Activated B cell treated with CpG ODN at 0.5 μM for 24 hours (primary cell): ENCODE data around the gene NPNT. TPM values are rescaled to one million over a fixed set of nuclear protein-coding genes. Genes with fewer than 3 reads are reported as not detected.
"Not testable (repeated sequence)": the region's sequence is repeated elsewhere in the genome, so short reads cannot be mapped to it uniquely, and the experiment has no call there.

Experiments
- ATAC-seq: fragments of 200-7000 bp; cut with Tn5 transposase; one replicate; pipeline ENCODE4 v1.10.0; 2021; ENCODE audit warnings: low read depth, mild to moderate bottlenecking, moderate library complexity
- CTCF ChIA-PET: fragments of 350-600 bp; sonication (Branson Sonifier 250); formaldehyde crosslinking; loops from one replicate; lab custom pipeline; 2021; ENCODE audit warnings: antibody characterized with exemption; lab: Charles Lee
- POLR2A ChIA-PET: fragments of 350-600 bp; sonication (Branson Sonifier 250); formaldehyde crosslinking; loops from one replicate; lab custom pipeline; 2021; ENCODE audit warnings: antibody characterized with exemption; lab: Charles Lee
- DNase-seq: peaks from one replicate; pipeline ENCODE4 v3.0.0; 2022
- H3K27ac Mint-ChIP-seq: one replicate; pipeline ENCODE4 v1.8.0; 2020; ENCODE audit warnings: mixed read lengths
- H3K27me3 Mint-ChIP-seq: one replicate; pipeline ENCODE4 v1.8.0; 2021; ENCODE audit warnings: mixed read lengths
- H3K36me3 Mint-ChIP-seq: one replicate; pipeline ENCODE4 v1.8.0; 2021; ENCODE audit warnings: low read depth, mixed read lengths
- H3K4me1 Mint-ChIP-seq: one replicate; pipeline ENCODE4 v1.8.0; 2021; ENCODE audit warnings: mixed read lengths
- H3K4me3 Mint-ChIP-seq: one replicate; pipeline ENCODE4 v1.8.0; 2020; ENCODE audit warnings: mild to moderate bottlenecking, mixed read lengths
- H3K9me3 Mint-ChIP-seq: one replicate; pipeline ENCODE4 v1.8.0; 2020; ENCODE audit warnings: mixed read lengths
- intact Hi-C: fragments of 100-400 bp; cut with micrococcal nuclease; formaldehyde crosslinking; loops from one replicate; pipeline ENCODE4 v1.15.1; 2024
- total RNA-seq: library from RNA; stranded (reverse); gene quantifications from 2 replicates; pipeline ENCODE4 v1.2.3, GENCODE V29; 2022
- TF ChIP-seq, protein P1 (sequence below): fragments of 200-600 bp; IDR thresholded peaks from one replicate; pipeline ENCODE4 v1.8.0; 2022; ENCODE audit warnings: antibody characterized with exemption, mild to moderate bottlenecking

The NPNT gene, protein sequence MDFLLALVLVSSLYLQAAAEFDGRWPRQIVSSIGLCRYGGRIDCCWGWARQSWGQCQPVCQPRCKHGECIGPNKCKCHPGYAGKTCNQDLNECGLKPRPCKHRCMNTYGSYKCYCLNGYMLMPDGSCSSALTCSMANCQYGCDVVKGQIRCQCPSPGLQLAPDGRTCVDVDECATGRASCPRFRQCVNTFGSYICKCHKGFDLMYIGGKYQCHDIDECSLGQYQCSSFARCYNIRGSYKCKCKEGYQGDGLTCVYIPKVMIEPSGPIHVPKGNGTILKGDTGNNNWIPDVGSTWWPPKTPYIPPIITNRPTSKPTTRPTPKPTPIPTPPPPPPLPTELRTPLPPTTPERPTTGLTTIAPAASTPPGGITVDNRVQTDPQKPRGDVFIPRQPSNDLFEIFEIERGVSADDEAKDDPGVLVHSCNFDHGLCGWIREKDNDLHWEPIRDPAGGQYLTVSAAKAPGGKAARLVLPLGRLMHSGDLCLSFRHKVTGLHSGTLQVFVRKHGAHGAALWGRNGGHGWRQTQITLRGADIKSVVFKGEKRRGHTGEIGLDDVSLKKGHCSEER
- total RNA-seq, result not detected in 2 replicates

DNA sequence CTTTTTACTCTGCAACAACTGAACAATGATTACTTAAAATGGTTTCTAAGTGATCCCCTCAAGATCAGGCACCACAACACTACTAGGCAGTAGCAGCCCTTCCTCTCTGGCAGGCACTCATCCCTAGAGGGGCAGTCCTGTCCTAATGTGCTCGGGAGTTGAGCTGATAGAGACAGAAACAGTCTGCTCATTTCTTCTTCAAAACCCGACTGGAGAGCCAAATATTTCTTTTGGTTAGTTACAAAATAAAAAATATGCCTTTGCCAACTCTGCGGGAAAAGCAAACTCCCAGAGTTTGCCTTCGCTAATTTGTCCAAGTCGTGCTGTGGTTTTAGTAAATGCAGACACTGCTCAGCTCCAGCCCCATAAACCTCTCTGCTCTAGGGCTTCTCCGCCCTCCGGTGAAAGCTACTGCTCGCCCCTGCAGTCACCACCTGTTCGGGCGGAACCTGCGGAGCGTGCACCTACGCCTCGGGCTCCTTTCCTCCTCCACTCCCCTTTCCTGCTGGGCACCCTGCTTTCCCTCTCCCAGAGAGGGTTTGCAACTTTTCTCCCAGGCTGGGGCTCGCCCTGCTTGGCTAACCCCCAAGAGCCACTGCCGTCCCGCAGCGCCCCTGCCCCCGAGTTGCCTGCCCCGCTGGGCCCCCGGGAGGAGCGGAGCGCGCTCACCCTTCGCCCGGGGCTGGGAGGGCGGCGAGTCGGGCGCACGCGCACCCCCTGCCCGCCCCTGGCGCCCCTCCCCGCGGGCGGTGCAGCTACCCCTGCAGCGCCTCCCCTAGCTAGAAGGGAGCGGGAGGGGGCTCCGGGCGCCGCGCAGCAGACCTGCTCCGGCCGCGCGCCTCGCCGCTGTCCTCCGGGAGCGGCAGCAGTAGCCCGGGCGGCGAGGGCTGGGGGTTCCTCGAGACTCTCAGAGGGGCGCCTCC lies at the start of gene NPNT:
NPNT (plus strand) TSS at position 812 of the 923 bp plus-strand sequence. CDS start 182 bp downstream, outside the sequence.
- TF ChIP-seq, protein P1, sequence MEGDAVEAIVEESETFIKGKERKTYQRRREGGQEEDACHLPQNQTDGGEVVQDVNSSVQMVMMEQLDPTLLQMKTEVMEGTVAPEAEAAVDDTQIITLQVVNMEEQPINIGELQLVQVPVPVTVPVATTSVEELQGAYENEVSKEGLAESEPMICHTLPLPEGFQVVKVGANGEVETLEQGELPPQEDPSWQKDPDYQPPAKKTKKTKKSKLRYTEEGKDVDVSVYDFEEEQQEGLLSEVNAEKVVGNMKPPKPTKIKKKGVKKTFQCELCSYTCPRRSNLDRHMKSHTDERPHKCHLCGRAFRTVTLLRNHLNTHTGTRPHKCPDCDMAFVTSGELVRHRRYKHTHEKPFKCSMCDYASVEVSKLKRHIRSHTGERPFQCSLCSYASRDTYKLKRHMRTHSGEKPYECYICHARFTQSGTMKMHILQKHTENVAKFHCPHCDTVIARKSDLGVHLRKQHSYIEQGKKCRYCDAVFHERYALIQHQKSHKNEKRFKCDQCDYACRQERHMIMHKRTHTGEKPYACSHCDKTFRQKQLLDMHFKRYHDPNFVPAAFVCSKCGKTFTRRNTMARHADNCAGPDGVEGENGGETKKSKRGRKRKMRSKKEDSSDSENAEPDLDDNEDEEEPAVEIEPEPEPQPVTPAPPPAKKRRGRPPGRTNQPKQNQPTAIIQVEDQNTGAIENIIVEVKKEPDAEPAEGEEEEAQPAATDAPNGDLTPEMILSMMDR, result no peak
- no peaks in the 10 kb centered on the region for H3K36me3 Mint-ChIP-seq
- no peak within 1 kb of the TSS for H3K27ac Mint-ChIP-seq
- intact Hi-C loops, result no loop called here
- H3K4me3 Mint-ChIP-seq, result peak within 1 kb of the TSS; percentile 11
- ATAC-seq (no peak), DNase-seq (no peak)
- H3K4me1 Mint-ChIP-seq, result peaks cover 10% of the 10 kb centered on the region
- H3K27me3 Mint-ChIP-seq, result peaks cover 55% of the 10 kb centered on the region
- H3K9me3 Mint-ChIP-seq, result no peaks in the 10 kb centered on the region
- CTCF ChIA-PET, result no interaction called here
- POLR2A ChIA-PET, result no interaction called here

GRCh38 chr4:105845559-105845958 lies 49.7 kb upstream of the NPNT start:
- Mint-ChIP-seq H3K27me3 (no peaks in the 10 kb centered on the region), H3K36me3 (peaks cover 16% of the 10 kb centered on the region), H3K4me3 (no peak overlapping the region), H3K9me3 (no peaks in the 10 kb centered on the region), H3K4me1 (no peaks in the 10 kb centered on the region), H3K27ac (no peak overlapping the region)
- TF ChIP-seq, protein P1, result no peak
- ATAC-seq (no peak), DNase-seq (no peak)
- ChIA-PET POLR2A (no interaction called here), CTCF (no interaction called here)
- intact Hi-C loops, result no loop called here

- H3K4me3 Mint-ChIP-seq, H3K27me3 Mint-ChIP-seq, H3K36me3 Mint-ChIP-seq, POLR2A ChIA-PET, intact Hi-C loops, DNase-seq, H3K4me1 Mint-ChIP-seq, H3K27ac Mint-ChIP-seq, ATAC-seq, H3K9me3 Mint-ChIP-seq, CTCF ChIA-PET: not testable (repeated sequence)
These were observed 46.9 kb upstream of the NPNT start for GRCh38 chr4:105848359-105848758.

DNA sequence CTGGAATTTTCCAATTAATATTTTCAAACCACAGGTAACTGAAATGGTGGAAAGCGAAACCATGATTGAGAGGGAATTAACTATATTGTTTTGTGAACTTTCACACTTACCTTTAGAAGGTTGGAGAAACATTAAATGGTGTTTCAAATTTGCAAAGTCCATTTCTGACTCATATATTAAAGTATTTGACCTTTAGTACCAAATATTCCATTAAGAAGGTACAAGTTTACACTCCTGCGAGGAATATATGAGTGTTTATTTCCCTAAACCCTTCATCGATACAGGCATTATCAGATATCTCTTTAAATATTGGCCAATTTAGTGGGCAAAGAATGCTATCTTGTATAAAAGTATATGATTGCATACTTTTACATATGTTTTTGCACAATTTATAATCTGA lies 44.1 kb upstream of the NPNT start:
- CTCF ChIA-PET, result no interaction called here
- H3K36me3 Mint-ChIP-seq, result peaks cover 9% of the 10 kb centered on the region

DNA sequence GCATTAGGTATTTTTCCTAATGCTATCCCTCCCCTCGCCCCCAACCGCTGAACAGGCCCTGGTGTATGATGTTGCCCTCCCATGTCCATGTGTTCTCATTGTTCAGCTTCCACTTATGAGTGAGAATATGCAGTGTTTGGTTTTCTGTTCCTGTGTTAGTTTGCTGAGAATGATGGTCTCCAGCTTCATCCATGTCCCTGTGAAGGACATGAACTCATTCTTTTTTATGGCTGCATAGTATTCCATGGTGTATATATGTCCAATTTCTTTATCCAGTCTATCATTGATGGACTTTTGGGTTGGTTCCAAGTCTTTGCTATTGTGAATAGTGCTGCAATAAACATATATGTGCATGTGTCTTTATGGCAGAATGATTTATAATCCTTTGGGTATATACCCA lies 43.0 kb upstream of the NPNT start:
- intact Hi-C loops, POLR2A ChIA-PET, DNase-seq, H3K27me3 Mint-ChIP-seq, H3K4me3 Mint-ChIP-seq, H3K27ac Mint-ChIP-seq, H3K4me1 Mint-ChIP-seq, ATAC-seq, CTCF ChIA-PET: not testable (repeated sequence)
- H3K9me3 Mint-ChIP-seq, result peaks cover 17% of the 10 kb centered on the region
- H3K36me3 Mint-ChIP-seq, result peaks cover 14% of the 10 kb centered on the region

More for the DNA sequence above, 44.1 kb upstream of the NPNT start:
- peaks cover 13% of the 10 kb centered on the region for H3K9me3 Mint-ChIP-seq
- POLR2A ChIA-PET, result no interaction called here
- ATAC-seq, result no peak
- no peak overlapping the region for H3K27ac Mint-ChIP-seq
- no peaks in the 10 kb centered on the region for H3K4me1 Mint-ChIP-seq
- DNase-seq, result no peak
- no peaks in the 10 kb centered on the region for H3K27me3 Mint-ChIP-seq
- TF ChIP-seq, protein P1, result no peak
- H3K4me3 Mint-ChIP-seq, result no peak overlapping the region
- intact Hi-C loops, result no loop called here
